ELR (cell line): ENCODE data around the gene FER1L5.

Source experiments
- DNase-seq: peaks from one replicate; pipeline ENCODE4 v3.0.0-alpha.2; 2015; ENCODE audit warnings: low read depth

The FER1L5 gene

DNA sequence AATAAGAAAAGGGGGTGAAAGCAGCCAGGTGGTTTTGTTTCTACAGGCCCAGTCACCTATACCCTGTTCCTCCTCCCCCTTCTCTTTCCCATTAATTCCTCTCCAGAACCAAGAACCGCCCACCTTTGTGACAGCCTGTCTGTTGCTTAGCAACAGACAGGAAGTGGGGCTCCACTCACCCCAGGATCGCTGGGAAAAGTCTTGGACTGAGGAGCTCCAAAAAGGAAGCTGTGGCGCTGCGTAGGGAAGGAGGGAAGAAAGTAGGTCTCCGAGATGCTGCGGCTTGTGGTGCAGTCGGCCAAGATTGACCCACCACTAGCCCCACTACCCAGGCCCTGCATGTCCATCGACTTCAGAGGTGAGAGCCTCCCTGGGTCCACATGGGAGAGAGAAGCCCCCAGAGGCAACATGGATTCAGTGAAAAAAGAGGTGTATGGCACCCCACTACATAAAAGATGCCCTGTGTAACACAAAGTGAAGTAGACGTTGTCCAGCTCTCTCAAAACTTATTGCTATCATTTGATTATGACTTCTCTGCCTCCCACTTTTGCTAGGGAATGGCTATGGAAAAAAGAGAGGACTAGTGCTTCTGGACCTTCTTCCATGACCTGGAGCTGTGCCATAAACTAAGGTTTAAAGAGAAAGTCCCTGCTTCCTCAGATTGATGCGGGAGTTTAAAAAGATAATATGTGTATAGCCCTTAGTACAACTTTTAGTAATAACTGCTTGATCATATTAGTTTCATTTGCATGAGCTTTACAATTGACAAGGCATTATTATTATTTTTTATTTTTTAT, at the start of gene FER1L5:
Gene FER1L5 (plus strand): TSS at position 201 of the 797 bp plus-strand sequence. CDS start 73 bp downstream, at position 274.
- DNase-seq = peak; percentile 87

DNA sequence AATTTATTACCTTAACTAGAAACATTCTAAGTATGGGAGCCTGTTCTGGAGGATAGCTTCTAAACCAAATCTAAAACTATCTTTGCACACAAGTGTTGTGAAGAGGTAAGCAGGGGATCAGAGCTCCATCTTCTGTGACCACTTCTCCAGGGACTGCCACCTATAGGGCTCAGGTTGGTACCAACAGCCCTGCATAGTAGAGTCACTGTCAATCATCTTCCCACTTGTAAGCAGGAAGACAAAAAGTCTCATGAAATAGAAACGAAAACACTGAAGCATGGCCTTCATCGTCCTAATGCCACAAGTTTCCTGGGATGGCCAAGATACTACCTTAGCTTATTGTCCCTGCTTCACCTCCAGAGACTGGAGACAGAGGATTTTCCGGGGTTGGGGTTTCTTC, 48.3 kb upstream of the FER1L5 start:
- DNase-seq = no peak

DNA sequence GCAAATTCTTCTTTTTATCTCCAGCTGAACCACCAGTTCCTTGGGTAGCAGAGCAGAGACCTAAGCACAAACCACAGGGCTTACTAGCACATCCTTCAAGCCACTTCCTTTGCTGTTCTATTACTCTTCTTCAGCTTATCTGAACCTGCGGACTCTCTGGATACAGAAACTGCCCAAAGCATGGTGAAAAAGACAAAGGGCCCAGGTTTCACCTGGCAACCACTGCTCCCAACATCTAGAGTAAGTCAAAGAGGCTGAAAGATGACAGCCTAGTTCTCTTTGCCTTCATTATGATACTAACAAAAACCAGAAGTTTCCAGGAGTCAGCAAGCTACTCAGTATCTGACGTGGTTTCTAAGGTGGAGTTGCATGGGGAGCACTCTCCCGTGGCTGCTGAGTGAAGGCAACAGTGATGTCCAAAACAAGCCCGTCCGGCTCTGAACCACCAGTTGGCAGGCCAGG, 47.8 kb upstream of the FER1L5 start:
- DNase-seq = no peak

DNA sequence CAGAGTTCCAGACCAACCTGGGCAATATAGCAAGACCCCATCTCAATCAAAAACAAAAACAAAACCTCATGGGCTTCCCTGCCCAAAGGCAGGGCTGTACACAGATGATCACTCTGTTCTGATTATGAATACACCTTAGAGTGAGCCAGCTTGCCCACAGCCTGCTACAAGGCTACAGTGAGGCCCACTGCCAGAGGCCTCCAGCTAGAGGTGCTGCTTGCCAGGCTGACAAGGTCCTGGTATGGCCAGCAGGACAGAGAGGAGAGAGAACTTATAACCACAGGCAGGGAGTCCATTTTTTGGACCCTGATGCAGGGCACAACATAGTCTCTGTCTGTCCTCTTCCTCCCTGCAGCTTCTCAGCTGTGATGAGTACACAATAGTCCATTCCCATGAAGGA, 46.0 kb upstream of the FER1L5 start:
- no peak for DNase-seq

DNA sequence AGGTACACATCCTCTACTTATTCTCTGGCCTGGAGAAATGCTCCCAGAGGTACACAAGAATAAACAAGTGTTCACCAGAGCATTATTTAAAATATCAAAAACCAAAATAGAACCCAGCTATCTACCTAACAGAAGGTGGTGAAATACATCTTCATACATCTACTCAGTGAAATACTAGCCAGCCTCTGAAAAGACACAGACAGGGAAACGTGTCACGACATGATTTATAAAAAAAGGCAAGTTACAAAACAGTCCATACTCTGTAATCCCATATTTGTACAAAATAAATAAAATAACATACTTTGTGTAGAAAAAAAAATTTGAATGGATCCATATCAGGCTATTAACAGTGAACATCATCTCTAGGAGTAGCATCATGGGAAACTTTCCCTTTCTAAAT, 42.6 kb upstream of the FER1L5 start:
- no peak for DNase-seq

- DNase-seq = no peak
These were observed 40.9 kb upstream of the FER1L5 start for GRCh38 chr2:96601382-96602292.

DNA sequence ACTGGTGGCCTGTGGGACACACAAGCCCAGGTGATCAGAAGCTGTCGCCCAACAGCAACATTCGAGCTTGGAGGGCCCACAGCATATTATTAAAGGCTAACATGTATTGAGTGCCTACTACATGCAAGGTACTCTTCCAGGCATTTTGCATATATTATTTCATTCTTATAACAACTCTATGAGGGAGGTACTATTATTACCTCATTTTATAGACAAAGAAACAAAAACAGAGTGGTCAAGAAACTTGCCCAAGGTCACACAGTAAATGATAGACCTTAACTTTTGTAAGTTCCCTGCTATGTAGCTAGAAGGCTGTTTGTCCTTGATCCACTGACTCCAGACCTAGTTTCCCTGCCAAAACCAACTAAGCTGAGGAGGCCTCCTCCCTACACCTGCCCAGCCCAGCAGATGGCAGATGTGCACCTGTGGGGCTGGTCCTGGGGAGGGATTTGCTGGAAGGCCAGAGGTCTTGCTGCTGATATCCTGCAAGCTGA, 40.2 kb upstream of the FER1L5 start:
- no peak for DNase-seq

DNA sequence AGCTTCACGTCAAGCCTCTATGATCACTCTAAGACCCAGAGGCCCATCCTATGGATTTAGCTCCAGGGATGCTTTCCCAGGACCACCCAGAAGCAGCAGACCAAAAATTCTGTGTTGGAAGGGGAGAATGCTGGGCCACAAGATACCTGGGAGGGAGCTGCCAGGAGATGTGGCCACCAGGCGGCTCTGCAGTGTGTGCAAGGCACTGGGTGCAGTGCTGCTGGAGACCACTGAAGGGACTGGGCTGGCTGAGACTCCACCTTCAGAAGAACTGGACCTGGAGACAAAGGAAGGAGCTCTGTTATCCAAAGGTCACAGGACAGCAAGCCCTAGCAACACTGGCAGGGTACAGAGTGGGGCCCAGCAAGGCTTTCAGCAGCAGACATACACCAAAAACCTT, 38.5 kb upstream of the FER1L5 start:
- peak; percentile 24 for DNase-seq

DNA sequence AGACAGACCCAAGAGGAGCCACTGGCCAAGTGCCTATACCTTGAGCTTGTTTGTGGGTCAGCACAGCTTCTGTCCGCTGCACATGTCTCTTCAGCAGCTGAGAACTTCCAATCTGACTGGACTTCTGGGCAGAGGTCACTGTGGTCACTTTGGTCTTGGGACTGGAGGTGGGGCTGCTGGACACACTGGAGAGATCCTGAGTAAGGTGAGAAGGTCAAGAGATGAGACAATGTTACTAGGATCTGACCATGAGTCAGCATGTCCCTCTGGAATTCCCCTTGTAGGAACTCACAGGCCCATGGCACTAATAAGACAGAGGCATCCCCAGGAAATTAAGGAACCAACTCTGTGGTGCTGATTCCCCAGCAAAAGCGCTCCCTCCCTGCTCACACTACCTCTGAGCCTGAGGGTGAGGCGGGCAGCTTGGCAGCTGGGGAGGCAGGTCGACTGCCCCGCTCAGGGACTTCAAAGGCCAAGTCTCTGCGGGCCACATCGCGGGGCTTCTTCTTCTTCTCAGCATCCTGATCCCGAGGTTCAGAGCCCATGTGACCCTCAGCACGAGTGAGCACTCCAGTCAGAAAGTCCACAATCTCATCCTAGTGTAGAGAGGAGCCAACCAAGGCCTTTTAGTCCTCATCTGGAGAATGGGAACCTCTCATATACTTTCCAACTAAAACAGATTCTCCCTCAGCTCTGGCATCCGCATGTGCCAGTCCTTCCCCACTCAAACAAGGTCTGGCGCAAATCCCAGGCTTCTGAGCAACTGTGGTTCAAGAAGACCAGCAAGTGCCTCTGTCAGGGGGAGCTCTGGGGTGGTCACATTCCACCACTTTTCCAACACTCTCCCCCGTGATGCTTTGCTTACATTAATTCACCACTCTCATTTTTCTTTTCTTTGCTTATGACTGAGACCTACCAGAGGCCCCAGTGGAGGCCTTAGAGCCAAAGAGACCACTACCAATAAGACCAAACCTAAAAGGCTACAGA, 33.8 kb upstream of the FER1L5 start:
- DNase-seq = peak; percentile 79

DNA sequence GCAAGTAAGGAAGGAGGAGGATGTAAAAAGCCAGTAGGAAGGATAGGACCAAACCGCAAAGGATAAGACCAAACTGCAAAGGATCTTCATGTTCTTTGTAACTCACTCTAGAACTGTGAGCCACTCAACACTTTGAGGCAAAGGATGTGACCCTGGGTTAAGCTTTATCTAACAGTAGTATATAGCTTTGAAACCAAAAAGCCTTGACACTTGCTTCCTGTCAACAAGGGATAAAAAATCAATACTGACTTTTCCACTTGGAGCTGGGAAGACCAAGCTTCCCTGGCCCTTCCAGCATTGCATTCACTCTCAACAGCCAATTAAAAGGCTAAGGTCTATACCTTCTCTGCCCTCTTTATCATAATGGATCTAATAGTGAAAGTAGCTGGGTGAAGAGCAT, 26.4 kb upstream of the FER1L5 start:
- DNase-seq = no peak

DNA sequence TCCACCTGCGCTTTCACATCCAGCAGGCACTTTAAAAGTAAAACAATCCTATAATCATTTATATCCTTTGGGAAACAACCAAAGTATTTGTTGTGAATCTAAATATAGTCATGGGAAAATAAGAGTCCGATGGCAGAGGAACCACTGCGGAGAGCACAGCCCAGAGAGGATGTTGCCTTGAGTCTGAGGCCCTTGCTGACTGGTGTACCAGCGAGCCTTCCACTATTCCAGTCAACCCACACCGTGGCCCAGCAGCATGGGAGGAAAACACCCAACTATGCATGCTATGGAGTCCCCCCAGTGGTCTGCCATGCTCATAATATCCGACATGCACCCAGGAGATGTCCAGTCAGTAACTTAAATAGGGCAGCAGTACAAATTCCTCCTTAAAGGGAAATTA, 26.0 kb upstream of the FER1L5 start:
- DNase-seq = no peak

DNA sequence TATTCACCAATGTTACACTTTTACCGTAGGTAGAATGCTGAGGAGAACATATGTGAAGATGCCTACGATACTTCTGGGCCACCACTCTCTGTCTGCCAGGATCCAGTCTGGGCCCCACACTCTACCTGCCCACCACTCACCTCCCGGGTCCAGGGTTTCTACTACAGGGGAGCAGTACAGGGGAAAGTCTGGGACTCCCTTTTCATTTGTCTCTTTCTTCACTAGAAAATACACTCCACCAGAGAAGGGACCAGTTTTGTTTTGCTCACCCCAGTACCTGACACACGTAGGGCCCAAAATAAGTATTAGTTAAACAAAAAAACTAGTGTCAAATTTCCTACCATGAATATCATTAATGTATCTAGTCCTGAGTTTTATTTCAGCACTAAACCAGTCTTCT, 25.6 kb upstream of the FER1L5 start:
- DNase-seq = no peak

- DNase-seq = no peak
These were observed 23.8 kb upstream of the FER1L5 start for GRCh38 chr2:96618596-96619283.

DNA sequence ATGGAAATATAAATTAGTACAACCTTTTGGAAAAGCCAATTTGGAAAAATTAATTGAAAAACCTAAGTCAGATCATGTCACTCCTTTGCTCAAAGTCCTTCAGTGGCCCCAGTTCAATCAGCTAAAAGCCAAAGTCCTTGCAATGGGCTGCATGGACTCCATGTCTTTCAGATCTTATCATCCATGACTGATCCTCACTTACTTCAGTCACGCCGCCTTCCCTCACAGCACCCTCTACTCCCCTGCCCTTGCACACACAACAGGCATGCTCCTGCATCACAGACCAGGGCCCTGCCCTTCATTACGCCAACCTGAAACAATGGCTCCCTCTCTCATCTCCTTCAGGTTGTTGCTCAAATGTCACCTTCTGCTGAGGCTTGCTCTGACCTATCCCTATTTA, 20.0 kb upstream of the FER1L5 start:
- DNase-seq = no peak

DNA sequence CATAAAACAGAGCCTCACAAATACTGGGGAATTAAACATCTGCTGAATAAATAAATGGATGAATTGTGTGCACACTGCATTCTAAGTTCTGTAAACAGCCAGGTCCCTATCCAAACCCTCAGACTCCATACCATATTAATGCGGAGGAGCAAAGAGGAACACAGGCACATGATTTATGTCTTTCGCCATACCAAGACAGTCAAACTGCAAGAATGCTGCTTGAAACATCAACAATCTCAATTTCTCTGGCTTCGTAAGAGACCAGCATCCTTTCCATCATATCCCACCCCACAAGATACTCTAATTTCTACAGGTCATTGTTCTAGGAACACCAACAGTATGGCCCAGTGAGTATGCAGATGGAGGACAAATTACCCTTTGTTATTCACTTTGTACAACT, 19.4 kb upstream of the FER1L5 start:
- DNase-seq = no peak

DNA sequence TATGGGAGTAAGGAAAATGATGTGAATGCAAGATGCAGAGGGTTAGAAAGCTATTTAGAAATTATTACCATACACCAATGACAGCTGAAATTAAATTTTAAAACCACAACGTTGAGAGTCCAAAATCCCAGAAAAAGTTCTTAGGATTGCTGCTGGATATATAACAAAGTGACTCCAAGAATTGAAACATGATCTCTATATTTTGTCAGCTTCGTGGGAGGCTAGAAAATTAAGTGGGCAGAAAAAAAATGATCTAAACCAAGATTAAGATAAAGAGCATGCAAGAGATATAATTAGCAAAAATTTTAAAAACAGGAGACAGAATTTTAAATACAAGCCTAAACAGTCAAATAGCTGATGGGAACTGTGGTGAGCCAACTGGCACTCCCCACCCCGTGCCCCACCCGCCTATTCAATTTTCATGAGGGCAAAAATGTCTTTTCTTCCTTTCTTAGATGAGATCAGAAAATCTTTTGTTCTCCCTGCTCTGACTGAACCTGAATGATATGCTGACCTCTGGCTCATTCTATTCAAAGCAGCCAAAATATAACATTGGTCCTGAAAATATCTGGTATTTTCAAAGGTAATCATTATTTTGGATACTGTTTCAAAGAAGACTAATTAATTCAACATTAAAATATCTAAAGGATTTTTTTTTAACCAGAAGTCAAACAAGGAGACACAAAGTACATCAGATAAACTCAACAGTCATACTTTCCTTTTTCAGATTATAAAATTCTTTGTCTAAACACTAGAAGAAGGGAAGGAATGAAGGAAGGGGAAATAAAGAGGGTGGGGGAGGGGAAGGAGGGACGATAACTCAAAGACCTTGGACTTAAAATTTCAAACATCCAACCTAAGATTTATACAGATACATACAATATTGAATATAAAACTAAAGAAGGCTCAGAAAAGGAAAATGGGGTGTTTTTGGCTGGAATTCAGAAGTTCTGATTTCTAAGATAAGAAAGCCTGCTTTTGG, 16.7 kb upstream of the FER1L5 start:
- no peak for DNase-seq

- no peak for DNase-seq
These were observed 16.0 kb upstream of the FER1L5 start for GRCh38 chr2:96626553-96626942.

DNA sequence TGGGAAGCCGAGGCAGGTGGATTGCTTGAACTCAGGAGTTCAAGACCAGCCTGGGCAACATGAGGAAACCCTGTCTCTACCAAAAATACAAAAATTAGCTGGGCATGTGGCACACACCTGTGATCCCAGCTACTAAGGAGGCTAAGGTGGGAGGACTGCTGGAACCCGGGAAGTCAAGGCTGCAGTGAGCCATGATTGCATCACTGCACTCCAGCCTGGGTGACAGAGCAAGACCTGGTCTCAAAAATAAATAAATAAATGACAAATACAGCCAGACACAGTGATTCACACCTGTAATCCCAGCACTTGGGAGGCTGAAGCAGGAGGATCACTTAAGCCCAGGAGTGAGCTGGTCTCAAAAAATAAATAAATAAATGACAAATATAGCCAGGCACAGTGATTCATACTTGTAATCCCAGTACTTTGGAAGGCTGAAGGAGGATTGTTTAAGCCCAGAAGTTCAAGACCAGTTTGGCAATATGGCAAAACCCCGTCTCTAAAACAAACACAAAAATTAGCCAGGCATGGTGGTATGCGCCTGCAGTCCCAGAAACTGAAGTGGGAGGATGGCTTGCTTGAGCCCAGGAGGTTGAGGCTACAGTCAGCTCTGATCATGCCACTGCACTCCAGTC, 10.6 kb upstream of the FER1L5 start:
- DNase-seq = peak; percentile 73

DNA sequence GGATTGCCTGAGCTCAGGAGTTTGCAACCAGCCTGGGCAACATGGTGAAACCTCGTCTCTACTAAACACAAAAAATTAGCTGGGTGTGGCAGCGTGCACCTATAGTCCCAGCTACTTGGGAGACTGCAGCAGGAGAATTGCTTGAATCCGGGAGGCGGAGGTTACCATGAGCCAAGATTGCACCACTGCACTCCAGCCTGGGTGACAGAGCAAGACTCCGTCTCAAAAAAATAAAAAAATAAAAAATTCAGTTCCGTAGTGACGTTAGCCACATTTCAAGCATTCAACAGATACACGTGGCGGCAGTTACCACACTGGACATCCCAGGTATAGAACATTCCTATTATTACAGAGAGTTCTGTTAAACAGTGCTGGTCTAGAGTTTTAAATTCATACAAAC, 8.9 kb upstream of the FER1L5 start:
- DNase-seq = no peak
